Measurements from ENCODE around the gene ACTR2. TPM values are rescaled to one million over a fixed set of nuclear protein-coding genes. Genes with fewer than 3 reads are reported as not detected.
"Not testable (repeated sequence)": the region's sequence is repeated elsewhere in the genome, so short reads cannot be mapped to it uniquely, and the experiment has no call there.

Gene ACTR2
- total RNA-seq, 1 donor from 2014 or later, result 223 TPM

DNA sequence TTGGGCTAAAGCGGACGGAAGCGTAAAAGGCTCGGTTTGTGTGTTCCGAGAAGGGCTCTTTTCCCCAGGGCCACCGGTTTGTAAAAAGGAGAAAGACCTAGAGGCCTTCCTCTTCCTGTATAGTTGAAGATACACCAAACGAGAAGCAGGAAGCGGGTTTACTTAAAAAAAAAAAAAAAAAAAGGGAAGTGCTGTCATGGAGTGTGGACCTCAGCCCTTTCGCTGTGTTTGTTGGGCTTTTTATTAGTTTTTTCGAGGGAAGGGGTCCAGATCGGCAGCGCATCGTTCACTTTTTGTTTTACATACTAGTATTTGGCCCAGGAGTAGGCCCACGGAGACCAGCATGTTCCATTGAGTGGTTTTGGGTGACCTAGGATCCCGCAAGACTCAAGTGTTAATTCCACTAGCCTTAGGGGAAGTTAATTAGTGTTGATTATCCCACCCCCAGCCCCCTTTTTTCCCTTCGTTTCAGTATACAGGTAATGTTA, 676 bp downstream of the ACTR2 start:
- Mint-ChIP-seq H3K4me3 (ENCODE audit: unreplicated experiment) (peak overlapping the region; percentile 97), H3K27me3 (ENCODE audit: unreplicated experiment) (peaks cover 5% of the 10 kb centered on the region), H3K36me3 (ENCODE audit: unreplicated experiment) (no peaks in the 10 kb centered on the region), H3K27ac (ENCODE audit: unreplicated experiment) (peak overlapping the region; percentile 80), H3K9me3 (ENCODE audit: unreplicated experiment) (peaks cover 9% of the 10 kb centered on the region), H3K4me1 (ENCODE audit: low read depth, unreplicated experiment) (peaks cover 7% of the 10 kb centered on the region)
- DNase-seq, result no peak
- TF ChIP-seq, protein P1, sequence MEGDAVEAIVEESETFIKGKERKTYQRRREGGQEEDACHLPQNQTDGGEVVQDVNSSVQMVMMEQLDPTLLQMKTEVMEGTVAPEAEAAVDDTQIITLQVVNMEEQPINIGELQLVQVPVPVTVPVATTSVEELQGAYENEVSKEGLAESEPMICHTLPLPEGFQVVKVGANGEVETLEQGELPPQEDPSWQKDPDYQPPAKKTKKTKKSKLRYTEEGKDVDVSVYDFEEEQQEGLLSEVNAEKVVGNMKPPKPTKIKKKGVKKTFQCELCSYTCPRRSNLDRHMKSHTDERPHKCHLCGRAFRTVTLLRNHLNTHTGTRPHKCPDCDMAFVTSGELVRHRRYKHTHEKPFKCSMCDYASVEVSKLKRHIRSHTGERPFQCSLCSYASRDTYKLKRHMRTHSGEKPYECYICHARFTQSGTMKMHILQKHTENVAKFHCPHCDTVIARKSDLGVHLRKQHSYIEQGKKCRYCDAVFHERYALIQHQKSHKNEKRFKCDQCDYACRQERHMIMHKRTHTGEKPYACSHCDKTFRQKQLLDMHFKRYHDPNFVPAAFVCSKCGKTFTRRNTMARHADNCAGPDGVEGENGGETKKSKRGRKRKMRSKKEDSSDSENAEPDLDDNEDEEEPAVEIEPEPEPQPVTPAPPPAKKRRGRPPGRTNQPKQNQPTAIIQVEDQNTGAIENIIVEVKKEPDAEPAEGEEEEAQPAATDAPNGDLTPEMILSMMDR (IDR thresholded peaks at IDR 0.05; ENCODE audit: partially characterized antibody, unreplicated experiment), result no peak

DNA sequence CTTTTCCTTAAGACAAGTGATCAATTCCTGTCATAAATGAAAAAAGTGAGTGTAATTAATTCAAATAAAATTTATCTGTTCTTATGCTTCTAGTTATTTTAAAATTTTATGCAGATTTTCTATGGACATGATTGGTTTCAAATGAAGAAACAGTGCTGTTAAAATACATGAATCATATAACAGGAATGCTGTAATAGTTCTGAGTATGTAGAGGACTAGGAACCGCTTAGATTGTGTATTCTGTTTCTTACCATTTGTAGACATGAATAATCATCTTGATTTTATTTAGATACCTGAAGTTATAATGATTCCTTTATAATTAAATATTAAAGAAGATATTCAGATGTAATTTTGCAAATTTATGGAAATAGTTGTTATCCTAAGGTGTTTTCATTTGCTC, 3.5 kb downstream of the ACTR2 start:
- Mint-ChIP-seq H3K4me3 (ENCODE audit: unreplicated experiment) (no peak overlapping the region), H3K27me3 (ENCODE audit: unreplicated experiment) (peaks cover 5% of the 10 kb centered on the region), H3K27ac (ENCODE audit: unreplicated experiment) (no peak overlapping the region), H3K9me3 (ENCODE audit: unreplicated experiment) (peaks cover 9% of the 10 kb centered on the region), H3K4me1 (ENCODE audit: low read depth, unreplicated experiment) (peaks cover 7% of the 10 kb centered on the region), H3K36me3 (ENCODE audit: unreplicated experiment) (no peaks in the 10 kb centered on the region)
- TF ChIP-seq, protein P1 (IDR thresholded peaks at IDR 0.05; ENCODE audit: partially characterized antibody, unreplicated experiment), result no peak
- DNase-seq, result no peak

DNA sequence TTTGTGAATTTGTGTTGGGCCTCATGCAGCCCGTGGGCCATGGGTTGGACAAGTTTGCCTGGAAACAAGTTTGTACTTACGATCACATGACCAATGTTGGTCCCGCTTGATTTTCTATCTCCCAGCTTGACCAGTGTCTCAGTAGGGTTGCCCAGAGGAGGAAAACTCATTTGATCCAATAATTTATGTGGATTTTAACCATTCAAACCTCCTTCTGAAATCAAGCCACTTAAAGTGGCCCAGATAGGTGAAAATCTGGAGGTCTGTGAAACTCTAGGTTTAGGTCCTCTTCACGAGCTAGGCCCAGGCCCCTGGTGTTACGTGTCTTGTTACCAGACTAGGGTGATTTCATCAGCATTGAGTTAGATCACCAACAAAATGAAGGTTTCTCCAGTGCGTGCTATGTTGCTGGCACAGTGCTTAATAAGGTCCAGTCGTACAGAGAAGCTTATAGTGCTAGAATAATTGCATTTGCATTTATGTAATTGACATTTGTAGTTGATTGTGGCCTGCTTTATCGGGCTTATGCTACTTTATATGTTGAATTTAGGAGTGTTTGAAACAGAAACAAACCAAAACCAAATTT, 4.4 kb downstream of the ACTR2 start:
- Mint-ChIP-seq H3K36me3 (ENCODE audit: unreplicated experiment) (no peaks in the 10 kb centered on the region), H3K27ac (ENCODE audit: unreplicated experiment) (no peak overlapping the region), H3K4me1 (ENCODE audit: low read depth, unreplicated experiment) (peaks cover 5% of the 10 kb centered on the region), H3K27me3 (ENCODE audit: unreplicated experiment) (peaks cover under 1% of the 10 kb centered on the region), H3K9me3 (ENCODE audit: unreplicated experiment) (peaks cover 7% of the 10 kb centered on the region), H3K4me3 (ENCODE audit: unreplicated experiment) (peak overlapping the region; percentile 15)
- TF ChIP-seq, protein P1 (IDR thresholded peaks at IDR 0.05; ENCODE audit: partially characterized antibody, unreplicated experiment), result no peak
- DNase-seq, result no peak

DNA sequence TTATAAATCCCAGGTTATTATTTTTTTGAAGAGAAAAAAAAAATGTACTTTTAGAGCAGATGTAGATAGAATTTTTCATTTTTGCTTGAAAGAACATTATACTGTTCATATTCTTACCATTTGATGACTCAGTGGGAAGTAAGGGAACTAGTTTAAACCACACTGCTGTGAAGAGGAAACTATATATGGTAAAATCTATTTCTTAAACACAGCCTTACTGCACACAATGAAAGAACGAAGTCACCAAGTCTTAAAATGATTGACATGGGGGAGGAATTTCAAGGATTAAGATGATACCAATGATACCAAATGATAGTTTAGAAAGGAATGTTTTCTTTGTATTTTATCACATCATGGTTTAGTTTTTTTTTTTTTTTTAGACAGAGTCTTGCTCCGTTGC, 5.0 kb downstream of the ACTR2 start:
- Mint-ChIP-seq H3K27me3 (ENCODE audit: unreplicated experiment) (no peaks in the 10 kb centered on the region), H3K4me3 (ENCODE audit: unreplicated experiment) (no peak overlapping the region), H3K4me1 (ENCODE audit: low read depth, unreplicated experiment) (peaks cover 5% of the 10 kb centered on the region), H3K36me3 (ENCODE audit: unreplicated experiment) (no peaks in the 10 kb centered on the region), H3K27ac (ENCODE audit: unreplicated experiment) (no peak overlapping the region), H3K9me3 (ENCODE audit: unreplicated experiment) (peaks cover under 1% of the 10 kb centered on the region)
- no peak for DNase-seq
- TF ChIP-seq, protein P1 (IDR thresholded peaks at IDR 0.05; ENCODE audit: partially characterized antibody, unreplicated experiment), result no peak

DNA sequence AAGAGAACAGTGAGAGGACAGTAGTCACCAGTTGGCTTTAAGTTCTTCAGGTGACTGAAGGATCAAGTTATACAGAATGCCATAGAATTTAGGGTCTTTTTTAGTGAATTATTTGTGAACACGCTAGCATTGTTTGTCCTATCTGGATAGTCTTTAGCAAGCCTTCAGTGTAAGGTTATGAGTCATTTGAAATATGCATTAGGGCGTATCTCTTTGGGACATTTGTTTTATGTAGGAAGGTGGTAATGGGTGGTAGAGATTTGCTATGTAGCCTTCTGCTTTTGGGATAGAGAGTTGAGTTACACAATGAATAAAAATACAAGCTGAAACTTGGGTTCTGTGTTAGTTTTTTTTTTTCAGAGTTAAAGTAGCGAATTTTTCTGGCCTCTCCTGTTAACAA, 13.0 kb downstream of the ACTR2 start:
- H3K4me3 Mint-ChIP-seq (ENCODE audit: unreplicated experiment), result no peak overlapping the region
- no peak overlapping the region for H3K27ac Mint-ChIP-seq (ENCODE audit: unreplicated experiment)
- no peaks in the 10 kb centered on the region for H3K9me3 Mint-ChIP-seq (ENCODE audit: unreplicated experiment)
- H3K4me1 Mint-ChIP-seq (ENCODE audit: low read depth, unreplicated experiment), result no peaks in the 10 kb centered on the region
- DNase-seq, result no peak
- peaks cover 1% of the 10 kb centered on the region for H3K27me3 Mint-ChIP-seq (ENCODE audit: unreplicated experiment)
- TF ChIP-seq, protein P1 (IDR thresholded peaks at IDR 0.05; ENCODE audit: partially characterized antibody, unreplicated experiment), result no peak
- no peaks in the 10 kb centered on the region for H3K36me3 Mint-ChIP-seq (ENCODE audit: unreplicated experiment)

DNA sequence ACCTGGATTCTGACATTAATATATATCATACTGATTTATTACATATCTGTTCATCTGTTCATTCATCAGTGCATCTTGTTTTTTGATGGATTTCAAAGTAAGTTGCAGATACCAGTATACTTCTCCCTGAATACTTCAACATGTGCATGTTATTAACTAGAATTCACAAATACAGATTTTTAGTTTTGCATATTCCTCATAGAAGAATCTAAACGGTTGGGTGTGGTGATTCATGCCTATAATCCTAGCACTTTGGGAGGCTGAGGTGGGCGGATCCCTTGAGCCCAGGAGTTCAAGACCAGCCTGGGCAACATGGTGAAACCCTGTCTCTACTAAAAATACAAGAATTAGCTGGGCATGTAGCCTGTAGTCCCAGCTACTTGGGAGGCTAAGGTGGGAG, 16.8 kb downstream of the ACTR2 start:
- not testable (repeated sequence) for H3K27me3 Mint-ChIP-seq (ENCODE audit: unreplicated experiment); H3K4me1 Mint-ChIP-seq (ENCODE audit: low read depth, unreplicated experiment); H3K9me3 Mint-ChIP-seq (ENCODE audit: unreplicated experiment); H3K36me3 Mint-ChIP-seq (ENCODE audit: unreplicated experiment); DNase-seq; H3K27ac Mint-ChIP-seq (ENCODE audit: unreplicated experiment); H3K4me3 Mint-ChIP-seq (ENCODE audit: unreplicated experiment)

All from glutamatergic neuron (in vitro differentiated cells).